ENCODE results near the gene ZXDC. TPM values are rescaled to one million over a fixed set of nuclear protein-coding genes. Genes with fewer than 3 reads are reported as not detected.

The ZXDC gene
- total and polyA plus RNA-seq, 9 of the 15 experiments (the other 6 are each of a cell fraction or from before 2014, with no cell fraction given): 0.59 to 13.4 (median 7.3) TPM

DNA sequence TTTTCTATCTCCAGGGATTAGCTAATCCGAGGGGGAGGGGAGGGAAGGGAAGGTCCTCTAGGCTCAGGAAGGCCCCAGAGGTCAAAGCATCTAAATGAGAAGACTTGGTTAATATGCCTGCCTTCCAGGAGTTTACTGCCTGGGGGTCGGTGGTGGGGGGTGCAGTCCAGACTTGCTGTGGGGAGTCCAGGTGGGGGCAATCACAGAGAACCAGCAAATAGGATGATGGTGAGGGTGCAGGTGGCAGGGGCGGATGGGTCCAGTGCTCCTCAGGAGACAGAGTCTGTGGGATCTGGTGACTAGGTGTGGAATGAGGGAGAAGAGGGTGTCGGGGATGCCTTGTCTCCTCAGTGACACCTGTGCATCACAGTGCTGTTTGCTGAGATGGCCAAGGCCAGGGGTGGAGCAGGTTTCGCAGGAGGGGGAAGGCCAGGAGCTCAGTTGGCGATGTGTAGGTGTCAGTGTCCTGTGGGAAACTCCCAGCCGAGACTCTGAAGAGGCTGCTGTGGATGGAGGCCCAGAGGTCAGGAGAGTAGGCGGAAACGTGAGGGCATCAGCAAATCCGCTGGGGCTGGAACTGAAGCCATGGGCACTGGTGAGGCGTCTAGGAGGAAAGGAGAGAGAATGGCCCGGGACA lies 72.9 kb downstream of the ZXDC start (continued):
- TF ChIP-seq FOXK2 (conservative IDR thresholded peaks at IDR 0.05 in 1 of 2, IDR thresholded peaks at IDR 0.05 in 1 of 2; ENCODE audit: low read depth in 2 of 2): no peak
- TF ChIP-seq, protein P1, sequence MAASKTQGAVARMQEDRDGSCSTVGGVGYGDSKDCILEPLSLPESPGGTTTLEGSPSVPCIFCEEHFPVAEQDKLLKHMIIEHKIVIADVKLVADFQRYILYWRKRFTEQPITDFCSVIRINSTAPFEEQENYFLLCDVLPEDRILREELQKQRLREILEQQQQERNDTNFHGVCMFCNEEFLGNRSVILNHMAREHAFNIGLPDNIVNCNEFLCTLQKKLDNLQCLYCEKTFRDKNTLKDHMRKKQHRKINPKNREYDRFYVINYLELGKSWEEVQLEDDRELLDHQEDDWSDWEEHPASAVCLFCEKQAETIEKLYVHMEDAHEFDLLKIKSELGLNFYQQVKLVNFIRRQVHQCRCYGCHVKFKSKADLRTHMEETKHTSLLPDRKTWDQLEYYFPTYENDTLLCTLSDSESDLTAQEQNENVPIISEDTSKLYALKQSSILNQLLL (CRISPR knock-in tag; IDR thresholded peaks at IDR 0.05; ENCODE audit: borderline replicate concordance): no peak
- no peak for TF ChIP-seq KLF1 (tag; IDR thresholded peaks at IDR 0.05)
- no peak for TF ChIP-seq PTTG1 (tag; IDR thresholded peaks at IDR 0.05; ENCODE audit: low read depth)
- no peak for TF ChIP-seq ATF1 (CRISPR knock-in tag; IDR thresholded peaks at IDR 0.05)
- TF ChIP-seq ATF1 (tag; IDR thresholded peaks at IDR 0.05): no peak
- TF ChIP-seq HDAC6 (IDR thresholded peaks at IDR 0.05; ENCODE audit: low read depth, low read length): no peak
- TF ChIP-seq ZNF239 (CRISPR knock-in tag; IDR thresholded peaks at IDR 0.05): no peak
- no peak for TF ChIP-seq TRIM28 (IDR thresholded peaks at IDR 0.05)

DNA sequence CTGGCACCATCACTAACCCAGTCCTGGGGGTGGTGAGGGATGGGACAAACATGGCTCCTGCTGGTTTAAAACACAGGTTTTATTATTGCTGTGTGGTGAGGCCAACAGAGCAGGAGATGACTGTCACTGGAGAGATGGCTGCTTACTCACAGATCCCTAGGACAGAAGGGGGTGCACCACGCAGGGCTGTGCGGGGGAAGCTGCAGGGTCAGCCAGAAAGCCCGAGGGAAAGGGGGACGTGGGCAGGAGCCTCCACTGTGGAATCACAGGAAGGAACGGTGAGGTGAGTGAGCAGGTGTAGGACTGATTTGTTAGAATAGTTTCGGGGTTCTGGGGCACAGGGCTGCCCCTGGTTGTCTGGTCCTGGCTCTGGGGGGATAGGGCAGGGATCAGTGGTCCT lies 73.5 kb downstream of the ZXDC start:
- Histone ChIP-seq H3K79me2 (ENCODE audit: control insufficient read depth, insufficient read depth, low read length) (no peaks in the 10 kb centered on the region), H3K27me3 (ENCODE audit: control insufficient read depth in 2 of 2, insufficient read depth in 2 of 2, low read length in 2 of 2) (peaks cover 0 to 32% of the 10 kb centered on the region in 2 experiments; a peak in 3 of 5 replicates), H3K4me3 (no peak overlapping the region), H2AFZ (ENCODE audit: low read depth, low read length) (no peak overlapping the region), H4K20me1 (replicated peaks; ENCODE audit: control insufficient read depth, insufficient read depth, low read length) (no peaks in the 10 kb centered on the region), H3K9me3 (replicated peaks; ENCODE audit: control insufficient read depth, insufficient read depth, low read depth, low read length) (no peaks in the 10 kb centered on the region), H3K9me1 (ENCODE audit: control insufficient read depth, insufficient read depth, low read length) (no peaks in the 10 kb centered on the region), H3K27ac (ENCODE audit: extremely low read depth, low read depth, low read length) (no peak overlapping the region), H3K9ac (ENCODE audit: insufficient read depth in 1 of 2, low read depth in 2 of 2, low read length in 2 of 2) (no peak overlapping the region), H3K4me1 (replicated peaks in 1 of 2; ENCODE audit: control insufficient read depth in 2 of 2, insufficient read depth in 2 of 2, low read length in 2 of 2) (no peaks in the 10 kb centered on the region; a peak in 1 of 5 replicates), H3K4me2 (ENCODE audit: insufficient read depth, low read length) (no peak overlapping the region), H3K36me3 (ENCODE audit: control insufficient read depth, insufficient read depth, low read length) (no peaks in the 10 kb centered on the region)
- in situ Hi-C loops (cut with MboI): no loop called here
- intact Hi-C loops (cut with micrococcal nuclease): no loop called here
- no TSS peak for BruUV-seq (replicated peaks)
- no peak for ATAC-seq
- WGBS (ENCODE audit: insufficient coverage, low coverage, missing lambda C conversion rate): 0% methylated on average over 1 of the region's 6 CpGs
- ChIA-PET POLR2A (no interaction called here), CTCF (ENCODE audit: low intra/inter-chr PET ratio) (no interaction called here)
- DNase-seq (ENCODE audit: extremely low read depth in 1 of 4, low spot score in 3 of 4): no peak
- no peak for FAIRE-seq
- TF ChIP-seq, protein P2, sequence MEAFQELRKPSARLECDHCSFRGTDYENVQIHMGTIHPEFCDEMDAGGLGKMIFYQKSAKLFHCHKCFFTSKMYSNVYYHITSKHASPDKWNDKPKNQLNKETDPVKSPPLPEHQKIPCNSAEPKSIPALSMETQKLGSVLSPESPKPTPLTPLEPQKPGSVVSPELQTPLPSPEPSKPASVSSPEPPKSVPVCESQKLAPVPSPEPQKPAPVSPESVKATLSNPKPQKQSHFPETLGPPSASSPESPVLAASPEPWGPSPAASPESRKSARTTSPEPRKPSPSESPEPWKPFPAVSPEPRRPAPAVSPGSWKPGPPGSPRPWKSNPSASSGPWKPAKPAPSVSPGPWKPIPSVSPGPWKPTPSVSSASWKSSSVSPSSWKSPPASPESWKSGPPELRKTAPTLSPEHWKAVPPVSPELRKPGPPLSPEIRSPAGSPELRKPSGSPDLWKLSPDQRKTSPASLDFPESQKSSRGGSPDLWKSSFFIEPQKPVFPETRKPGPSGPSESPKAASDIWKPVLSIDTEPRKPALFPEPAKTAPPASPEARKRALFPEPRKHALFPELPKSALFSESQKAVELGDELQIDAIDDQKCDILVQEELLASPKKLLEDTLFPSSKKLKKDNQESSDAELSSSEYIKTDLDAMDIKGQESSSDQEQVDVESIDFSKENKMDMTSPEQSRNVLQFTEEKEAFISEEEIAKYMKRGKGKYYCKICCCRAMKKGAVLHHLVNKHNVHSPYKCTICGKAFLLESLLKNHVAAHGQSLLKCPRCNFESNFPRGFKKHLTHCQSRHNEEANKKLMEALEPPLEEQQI (IDR thresholded peaks at IDR 0.05): no peak
- TF ChIP-seq, protein P3, sequence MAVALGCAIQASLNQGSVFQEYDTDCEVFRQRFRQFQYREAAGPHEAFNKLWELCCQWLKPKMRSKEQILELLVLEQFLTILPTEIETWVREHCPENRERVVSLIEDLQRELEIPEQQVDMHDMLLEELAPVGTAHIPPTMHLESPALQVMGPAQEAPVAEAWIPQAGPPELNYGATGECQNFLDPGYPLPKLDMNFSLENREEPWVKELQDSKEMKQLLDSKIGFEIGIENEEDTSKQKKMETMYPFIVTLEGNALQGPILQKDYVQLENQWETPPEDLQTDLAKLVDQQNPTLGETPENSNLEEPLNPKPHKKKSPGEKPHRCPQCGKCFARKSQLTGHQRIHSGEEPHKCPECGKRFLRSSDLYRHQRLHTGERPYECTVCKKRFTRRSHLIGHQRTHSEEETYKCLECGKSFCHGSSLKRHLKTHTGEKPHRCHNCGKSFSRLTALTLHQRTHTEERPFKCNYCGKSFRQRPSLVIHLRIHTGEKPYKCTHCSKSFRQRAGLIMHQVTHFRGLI (CRISPR knock-in tag; IDR thresholded peaks at IDR 0.05): no peak
